Stimulated activated CD4-positive, alpha-beta T cell treated with anti-CD3 and anti-CD28 coated beads, TNF-alpha, amount 100 ng/mL, for 24 hours (primary cell): ENCODE measurements around the gene NASP.
"Not testable (repeated sequence)": the region's sequence is repeated elsewhere in the genome, so short reads cannot be mapped to it uniquely, and the experiment has no call there.

Source experiments
- DNase-seq, 3 experiments: peaks; one replicate each; pipeline ENCODE4 v3.0.0-alpha.2; 2020; ENCODE audit warnings: low read depth in 3 of 3

Gene NASP

DNA sequence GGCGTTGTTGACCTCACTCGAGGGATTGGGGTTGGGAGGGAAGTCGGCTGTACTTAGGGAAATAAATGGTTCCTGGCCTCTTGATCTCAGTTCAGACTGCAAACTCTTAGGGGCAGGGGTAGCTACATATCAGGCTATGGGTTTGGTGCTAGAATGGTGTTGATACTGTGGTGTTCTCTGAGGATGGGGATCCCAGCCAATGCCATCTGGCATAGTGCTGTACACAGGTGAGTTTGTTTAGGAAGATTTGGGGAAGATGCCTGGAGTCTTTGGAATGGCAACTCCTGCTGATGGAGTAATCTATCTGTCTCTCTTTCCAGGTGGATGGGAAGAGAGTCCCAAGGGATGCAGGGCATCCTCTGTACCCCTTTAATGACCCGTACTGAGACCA is 14.3 kb upstream of the NASP start:
- DNase-seq, result no peak

DNA sequence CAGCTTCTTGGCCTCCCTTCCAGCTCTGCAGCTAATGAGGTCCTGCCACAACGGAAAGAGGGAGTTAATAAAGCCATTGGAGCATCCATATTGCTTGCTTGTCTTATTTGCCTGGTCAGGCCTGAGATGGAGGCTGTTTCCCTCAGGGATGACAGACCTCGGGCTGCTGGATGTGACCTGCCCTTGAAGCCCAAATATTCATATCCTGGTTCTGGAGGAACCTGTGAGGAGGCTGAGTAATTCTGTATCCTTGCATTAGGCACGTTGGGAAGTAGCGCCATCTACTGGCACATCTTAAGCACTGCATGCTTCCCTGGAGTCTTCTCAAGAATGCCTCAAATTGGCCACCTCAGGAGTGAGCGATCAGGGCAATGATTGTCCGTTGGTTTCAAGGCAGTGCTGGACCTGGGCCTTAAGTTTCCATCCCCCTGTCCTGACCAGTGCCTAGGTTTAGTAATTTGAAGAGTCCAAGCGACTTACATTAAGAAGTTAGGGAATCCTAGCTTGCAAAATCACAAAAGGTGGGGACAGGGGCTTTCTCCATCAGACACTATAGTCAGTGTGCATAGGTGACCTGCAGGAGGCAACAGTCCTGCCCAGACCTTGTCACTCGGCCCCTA is 13.8 kb upstream of the NASP start:
- DNase-seq, result peak; percentile 47 to 67 (median 61)

DNA sequence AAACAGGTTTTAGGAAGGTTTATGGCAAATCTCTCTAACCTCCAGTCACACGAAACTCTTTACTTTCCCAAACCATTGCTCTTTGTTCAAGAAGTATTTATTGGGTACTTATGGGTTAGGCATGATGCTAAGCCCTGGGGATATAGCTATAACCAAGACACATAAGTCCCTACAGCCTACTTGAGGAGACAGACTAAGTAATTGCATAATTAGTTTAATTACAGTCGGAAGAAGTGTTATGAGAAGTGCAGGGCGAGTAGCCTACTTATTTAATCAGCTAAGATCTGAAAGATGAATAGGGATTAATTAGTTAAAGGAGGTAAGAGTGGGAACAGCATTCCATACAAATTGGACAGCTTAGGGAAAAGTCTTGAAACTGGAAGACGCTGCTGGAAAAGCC is 13.2 kb upstream of the NASP start:
- DNase-seq, result no peak

DNA sequence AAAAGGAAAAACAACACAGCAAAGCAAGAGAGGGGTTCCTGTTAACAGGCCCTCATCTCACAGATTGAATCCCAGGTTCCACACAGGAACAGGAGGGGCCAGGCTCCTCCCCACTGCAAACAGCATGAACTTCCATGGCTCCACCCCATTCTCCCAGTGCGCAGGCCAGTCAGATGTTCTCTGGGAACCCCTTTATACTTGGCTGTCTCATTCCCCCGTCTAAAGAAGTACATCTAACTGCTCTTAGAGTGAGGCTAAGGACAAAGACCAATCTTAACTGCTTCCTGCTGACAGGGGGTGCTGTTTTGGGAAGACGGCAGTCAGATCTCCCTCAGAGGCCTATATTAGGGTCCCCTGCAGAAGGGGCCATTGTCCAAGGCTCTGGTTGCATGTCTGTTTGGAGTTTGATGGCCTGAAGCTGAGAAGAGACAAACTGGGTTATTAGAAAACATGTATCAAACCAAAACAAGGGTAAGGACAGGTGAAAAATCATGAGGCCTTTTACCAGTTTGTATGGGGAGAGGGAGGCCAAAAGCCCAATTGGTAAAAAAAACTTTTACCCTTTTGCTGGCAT is 10.5 kb upstream of the NASP start:
- DNase-seq, result no peak

DNA sequence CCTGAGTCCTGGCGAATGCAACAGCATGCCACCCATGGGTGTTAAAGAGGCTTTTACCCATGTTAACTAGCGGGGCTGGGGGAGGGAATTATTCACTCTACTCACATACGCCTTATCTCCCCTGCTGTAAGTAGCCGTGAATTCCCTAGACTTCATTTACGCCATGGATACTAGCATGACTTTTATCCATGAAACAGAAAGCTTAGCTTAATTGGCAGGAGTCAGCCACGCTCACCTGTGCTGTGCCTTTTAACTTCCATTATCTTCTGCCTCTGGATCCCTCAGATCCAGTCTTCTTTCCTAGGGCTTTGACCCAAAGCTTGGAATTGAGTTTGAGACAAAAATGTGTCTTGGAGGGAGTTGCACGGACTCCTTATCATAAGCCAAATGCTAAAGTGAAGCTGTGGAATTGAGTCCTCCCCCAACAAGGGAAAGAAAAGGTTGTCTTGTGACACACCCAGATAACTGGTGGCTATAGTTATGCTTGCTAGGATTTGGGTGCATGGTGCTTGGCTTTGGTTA is 9.7 kb upstream of the NASP start:
- no peak for DNase-seq

DNA sequence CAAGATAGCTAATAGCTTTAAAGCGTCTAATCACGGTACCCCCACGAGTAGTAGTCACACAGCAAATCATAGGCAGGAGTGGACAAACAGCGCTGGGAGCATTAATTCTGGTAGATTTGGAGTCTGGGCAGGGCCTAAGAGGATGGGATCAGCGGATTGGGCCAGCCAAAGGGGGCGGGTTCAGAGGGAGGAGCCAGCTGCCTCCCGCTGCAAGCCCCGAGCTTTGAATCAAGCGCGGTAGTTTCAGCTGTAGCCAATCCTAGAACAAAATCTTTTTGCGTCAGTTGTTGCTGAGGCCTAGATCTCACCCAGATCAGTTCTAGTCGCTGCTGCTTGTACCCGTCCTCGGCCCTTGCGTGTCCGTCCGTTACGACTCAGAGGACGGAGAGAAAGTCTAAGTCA is 576 bp upstream of the NASP start:
- peak; percentile 82 to 94 (median 90) for DNase-seq

DNA sequence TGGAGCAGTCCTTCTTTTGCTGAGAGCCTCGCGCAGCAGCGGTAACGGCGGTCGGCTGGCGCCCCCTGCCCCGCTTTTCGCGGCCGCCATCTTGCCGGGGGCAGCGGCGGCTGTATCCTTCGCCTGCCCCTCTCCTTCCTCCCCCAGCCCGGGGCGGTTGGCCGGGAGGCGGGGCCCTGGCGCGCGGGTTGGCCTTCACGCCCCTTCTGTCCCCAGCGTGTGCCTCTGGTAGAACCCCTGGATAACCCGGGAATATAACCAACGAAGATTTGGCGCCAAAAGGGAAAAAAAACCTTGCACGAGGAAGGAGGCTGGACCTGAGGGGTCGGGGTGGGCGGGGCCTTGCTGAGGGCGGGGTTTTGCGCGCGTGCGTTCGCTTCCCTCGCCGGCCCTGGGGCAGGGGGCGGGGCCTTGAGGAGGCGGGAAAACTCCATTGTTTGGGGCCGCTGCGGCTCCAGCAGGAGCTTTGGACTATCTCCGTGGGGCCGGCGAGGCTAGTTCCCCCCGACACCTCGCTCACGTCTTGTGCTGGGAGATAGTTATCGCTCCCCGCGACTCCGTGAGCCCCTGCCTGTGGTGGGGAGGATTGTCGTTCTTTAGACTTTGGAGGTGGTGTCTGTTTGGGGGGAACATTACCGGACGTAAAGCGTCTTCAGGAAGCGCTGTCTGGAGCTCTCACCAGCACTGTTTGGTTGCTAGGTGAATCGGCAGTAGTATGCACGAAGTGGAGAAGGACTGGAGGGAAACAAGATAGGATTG is 689 bp downstream of the NASP start:
- peak; percentile 68 to 89 (median 77) for DNase-seq

DNA sequence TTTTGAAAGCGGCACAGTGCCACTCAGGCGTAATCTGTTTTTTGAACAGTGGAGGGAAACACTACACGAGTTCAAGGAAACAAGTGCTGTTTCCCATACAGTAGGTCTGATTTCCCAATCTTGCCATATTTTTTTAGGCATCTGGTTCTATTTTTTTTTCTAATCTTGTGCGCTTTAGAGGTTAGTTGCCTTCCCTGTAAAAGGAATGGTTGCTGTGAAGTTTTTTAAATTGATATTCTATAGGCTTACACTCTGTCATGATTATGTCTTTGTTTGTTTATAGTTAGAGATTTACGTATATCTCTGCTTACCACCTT is 1.2 kb downstream of the NASP start:
- no peak for DNase-seq

DNA sequence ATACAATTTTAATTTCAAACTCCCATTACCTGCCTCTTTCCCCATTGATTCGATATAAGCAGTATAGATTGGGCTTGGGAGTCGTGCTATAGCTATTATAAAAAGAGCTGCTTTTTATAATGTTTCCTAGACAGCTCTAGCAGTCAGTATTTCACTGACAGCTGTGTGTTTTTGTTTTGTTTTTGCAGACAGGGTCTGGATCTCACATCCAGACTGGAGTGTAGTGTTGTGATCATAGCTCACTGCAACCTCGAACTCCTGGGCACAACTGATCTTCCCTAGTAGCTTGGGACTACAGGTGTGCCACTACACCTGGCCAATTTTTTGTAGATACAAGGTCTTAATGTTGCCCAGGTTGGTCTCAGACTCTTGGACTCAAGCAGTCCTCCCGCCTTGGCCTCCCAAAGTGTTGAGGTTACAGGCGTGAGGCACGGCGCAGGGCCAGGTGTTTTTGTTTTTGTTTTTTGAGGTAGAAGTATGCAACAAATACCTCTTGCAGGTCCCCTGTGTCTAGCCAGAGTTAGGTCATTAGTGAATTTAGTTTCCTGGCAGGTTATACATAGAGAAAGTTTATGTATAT is 1.7 kb downstream of the NASP start:
- no peak for DNase-seq

DNA sequence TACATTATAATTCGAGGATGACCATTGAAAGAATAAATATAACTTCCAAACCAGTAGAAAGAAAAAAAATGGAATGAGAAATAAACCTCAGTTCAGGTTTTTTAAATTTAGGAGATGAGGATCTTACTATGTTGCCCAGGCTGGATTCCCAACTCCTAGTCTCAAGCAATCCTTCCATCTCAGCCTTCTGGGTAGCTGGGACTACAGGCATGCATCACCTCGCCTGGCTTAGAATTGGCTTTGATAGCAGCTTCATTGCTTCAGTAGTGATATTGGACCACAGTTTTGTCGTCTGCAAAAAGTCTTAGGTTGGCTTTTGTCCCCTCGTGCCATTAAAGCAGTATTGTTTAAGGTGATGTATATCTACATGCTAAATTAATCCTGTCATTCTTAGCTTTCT is 2.9 kb downstream of the NASP start:
- DNase-seq, result no peak

DNA sequence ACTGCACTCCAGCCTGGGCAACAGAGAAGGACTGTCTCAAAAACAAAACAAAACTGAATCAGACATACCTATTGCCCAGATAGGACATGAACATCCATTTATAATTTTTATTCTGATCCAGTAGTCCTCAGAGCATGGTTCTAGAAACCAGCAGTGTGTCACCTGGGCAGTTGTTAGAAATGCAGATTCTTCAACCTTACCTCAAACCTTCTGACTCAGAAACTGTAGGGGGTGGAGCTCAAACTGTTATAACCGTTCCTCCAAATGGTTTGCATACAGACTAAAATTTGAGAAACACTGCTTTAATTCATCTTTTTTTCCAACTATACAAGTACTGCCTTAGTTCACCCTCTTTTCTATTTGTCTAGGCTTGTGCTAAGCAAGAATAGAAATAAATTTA is 6.0 kb downstream of the NASP start:
- no peak for DNase-seq

DNA sequence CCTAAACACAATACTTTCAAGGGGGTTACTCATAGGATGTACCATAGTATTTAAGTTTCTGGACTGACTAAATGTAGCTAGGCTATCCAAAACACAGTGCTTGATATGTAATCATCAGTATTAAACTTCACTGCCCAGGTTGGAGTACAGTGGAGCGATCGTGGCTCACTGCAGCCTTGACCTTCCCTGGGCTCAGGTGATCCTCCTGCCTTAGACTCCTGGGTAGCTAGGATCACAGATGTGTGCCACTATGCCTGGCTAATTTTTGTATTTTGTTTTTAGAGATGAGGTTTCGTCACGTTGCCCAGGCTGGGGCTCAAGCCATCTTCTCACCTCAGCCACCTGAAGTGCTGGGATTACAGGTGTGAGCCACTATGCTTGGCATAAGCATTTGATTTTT is 10.6 kb downstream of the NASP start:
- DNase-seq, result no peak

DNA sequence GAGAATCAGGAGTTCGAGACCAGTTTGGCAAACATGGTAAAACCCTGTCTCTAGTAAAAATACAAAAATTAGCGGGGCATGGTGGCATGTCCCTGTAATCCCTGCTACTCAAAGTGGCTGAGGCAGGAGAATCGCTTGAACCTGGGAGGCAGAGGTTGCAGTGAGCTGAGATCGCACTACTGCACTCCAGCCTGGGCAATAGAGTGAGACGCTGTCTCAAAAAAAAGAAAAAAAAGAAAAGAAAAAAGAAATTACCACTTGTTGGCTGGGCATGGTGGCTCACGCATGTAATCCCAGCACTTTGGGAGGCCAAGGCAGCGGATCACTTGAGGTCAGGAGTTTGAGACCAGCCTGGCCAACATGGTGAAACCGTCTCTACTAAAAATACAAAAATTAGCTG is 12.9 kb downstream of the NASP start:
- DNase-seq, result not testable (repeated sequence)

DNA sequence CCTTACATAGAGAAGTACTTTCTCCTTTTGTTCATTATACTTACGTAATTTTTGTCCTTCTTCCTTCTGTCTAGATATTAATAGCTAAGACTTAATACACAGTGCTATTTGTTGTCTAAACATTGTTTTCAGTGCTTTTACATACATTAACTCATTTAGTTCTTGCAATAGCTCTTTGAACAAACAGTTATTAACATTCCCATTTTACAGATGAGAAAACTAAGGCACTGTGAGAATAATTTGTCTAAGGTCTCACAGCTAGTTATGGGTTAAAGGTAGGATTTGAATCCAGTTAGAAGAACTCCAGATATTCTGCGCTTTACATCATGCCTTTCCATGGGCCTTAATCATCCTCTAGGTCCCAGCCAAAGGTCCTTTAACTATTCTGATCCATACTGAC is 20.4 kb downstream of the NASP start:
- no peak for DNase-seq

DNA sequence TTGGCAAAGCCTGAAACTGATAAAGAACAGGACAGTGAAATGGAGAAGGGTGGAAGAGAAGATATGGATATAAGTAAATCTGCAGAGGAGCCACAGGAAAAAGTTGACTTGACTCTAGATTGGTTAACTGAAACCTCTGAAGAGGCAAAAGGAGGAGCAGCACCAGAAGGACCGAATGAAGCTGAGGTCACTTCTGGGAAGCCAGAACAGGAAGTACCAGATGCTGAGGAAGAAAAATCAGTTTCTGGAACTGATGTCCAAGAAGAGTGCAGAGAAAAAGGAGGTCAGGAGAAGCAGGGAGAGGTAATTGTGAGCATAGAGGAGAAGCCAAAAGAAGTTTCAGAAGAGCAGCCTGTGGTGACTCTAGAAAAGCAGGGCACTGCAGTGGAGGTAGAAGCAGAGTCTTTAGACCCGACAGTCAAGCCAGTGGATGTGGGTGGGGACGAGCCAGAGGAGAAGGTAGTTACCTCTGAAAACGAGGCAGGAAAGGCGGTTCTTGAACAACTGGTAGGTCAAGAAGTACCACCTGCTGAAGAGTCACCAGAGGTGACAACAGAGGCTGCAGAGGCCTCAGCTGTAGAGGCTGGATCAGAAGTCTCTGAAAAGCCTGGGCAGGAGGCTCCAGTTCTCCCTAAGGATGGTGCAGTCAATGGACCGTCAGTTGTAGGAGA is 23.7 kb downstream of the NASP start:
- no peak for DNase-seq

DNA sequence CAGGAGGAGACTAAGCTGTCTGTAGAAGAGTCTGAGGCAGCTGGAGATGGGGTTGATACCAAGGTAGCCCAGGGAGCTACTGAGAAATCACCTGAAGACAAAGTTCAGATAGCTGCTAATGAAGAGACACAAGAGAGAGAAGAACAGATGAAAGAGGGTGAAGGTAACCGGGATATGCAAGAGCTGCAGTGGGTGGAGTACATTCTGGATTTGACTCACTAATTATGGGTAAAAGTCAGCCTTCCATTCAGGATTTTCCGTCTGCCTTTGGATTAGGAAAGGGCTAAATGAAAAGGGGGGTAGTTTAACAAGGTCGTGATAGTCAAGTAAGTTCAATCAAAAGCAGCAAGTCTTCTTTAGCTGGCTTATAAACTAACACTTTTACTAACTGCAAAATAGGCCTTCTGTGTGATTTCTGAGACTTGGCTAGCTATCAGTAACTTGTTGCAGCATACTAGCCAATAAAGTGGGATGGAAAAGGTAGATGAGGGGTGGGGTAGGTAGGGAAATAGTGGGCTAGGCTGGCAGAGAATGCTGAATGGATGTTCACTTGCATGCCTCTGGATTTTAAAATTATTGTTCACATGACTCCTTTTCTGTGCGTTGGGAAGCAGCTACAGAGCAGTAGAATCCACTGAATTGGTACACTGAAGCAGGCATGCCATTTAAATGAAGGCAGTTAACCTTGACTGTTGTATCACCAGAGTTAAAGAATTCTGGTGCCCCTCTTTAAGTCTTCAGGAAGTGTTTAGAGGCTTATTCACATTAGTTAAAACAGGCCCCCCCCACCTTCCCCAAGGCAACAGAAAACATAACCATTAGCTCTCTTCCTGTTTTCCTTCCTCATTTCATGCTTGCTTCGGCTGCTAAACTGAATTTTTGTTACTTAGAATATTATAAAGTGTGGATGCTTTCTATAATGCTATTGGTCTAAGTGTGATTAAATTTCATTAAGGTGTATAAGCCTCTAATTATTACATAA is 24.6 kb downstream of the NASP start:
- no peak for DNase-seq

DNA sequence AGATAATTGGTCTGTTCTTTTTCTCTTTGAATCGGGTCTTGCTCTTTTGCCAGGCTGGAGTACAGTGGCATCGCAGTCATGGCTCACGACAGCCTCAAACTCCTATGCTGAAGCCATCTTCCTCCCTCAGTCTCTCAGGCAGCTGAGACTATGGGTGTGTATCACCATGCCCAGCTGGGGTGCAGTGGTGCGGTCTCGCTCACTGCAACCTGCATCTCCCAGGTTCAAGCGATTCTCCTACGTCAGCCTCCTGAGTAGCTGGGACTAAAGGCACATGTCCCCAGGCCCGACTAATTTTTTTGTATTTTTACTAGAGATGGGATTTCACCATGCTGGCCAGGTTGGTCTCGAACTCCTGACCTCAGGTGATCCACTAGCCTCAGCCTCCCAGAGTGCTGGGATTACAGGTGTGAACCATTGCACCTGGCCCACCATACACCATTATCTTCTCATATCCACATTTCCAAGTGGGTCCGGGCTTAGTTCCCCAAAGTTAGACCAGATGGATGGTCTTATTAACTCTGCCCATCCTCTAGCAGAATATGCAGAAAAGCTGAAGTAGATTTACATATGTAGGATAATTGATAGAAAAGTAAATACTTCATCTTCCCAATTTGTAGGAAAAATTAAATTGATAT is 26.9 kb downstream of the NASP start:
- DNase-seq, result no peak

DNA sequence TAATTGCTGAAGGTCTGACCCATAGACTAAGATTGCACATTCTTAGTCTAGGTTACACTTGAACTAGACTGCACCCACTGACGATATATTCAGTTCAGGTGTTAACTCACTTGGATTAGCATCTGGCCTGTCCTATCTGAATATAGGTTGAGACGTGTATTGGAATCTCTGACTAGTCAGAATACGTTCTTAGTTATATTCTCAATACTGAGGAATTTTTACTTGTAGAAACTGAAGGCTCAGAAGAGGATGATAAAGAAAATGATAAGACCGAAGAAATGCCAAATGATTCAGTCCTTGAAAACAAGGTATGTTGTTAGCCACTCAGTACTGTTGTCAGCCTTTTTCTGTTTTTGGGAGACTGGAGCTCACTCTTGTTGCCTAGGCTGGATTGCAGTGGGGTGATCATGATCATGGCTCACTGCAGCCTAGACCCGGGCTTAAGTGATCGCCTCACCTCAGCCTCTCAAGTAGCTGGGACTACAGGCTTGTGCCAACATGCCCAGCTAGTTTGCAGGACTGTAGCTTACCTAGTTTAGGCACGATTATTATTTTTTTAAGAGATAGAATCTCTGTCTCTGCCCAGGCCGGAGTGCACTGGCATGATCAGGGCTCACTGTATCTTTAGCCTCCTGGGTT is 29.2 kb downstream of the NASP start:
- no peak for DNase-seq

DNA sequence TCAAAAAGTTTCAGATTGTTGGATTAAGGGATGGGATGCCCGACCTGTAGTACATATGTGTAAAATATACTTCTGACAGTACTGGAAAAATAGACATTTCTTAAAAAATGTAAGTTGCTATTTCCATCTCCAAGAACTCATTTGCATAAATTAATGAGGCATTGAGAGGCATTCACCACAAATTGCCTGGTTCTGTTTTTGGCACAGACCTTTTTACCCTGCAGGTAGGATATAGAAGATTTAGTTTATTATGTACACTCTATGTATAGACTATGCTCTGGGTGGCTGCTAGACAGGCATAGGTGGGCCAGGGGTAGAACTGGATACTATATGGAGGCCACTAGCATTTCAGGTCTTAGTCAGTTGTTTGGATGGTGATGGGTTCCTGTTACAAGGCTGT is 32.0 kb downstream of the NASP start:
- DNase-seq, result no peak

DNA sequence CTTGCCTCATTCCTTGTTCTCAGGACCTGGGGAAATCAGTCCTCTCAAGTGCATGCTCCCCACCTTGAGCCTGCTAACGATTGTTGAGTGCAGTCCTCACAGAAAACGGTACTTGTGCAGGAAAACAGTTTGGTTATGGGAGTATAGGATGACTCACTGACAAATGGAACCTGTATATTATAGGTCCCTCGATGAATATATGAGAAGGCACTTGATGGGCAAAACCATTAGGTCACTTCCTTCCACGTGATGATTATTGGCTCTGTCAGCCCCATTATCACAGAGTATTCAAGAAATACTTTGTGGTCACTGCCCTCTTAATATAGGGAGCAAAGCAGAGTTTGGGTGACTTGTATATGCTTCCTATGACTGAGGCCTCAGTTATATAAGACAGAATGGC is 33.8 kb downstream of the NASP start:
- DNase-seq, result no peak
